Liver (tissue), 9 donors: ENCODE results near the gene HNRNPUL1. TPM values are rescaled to one million over a fixed set of nuclear protein-coding genes. Genes with fewer than 3 reads are reported as not detected.

Source experiments
- DNase-seq: peaks from one replicate; pipeline ENCODE4 v3.0.0-alpha.2; 2017; ENCODE audit warnings: low spot score
- H3K27ac ChIP-seq, 2 donors: one replicate each; pipeline ENCODE4 v1.7.0; 2013; ENCODE audit warnings: inconsistent platforms in 2 of 2, low read length in 2 of 2, control low read depth in 1 of 2, low read depth in 1 of 2, mild to moderate bottlenecking in 1 of 2
- H3K27me3 ChIP-seq, 4 donors: one replicate each; pipeline versions ENCODE4 v1.6.1 to v1.7.0; 2013; ENCODE audit warnings: low read length in 3 of 4, inconsistent platforms in 1 of 4, mild to moderate bottlenecking in 1 of 4, moderate library complexity in 1 of 4; ENCODE audit not compliant: control insufficient read depth in 4 of 4, insufficient read depth in 4 of 4
- H3K36me3 ChIP-seq, 4 donors: one replicate each; pipeline versions ENCODE4 v1.6.1 to v1.7.0; 2013; ENCODE audit warnings: low read length in 3 of 4, mild to moderate bottlenecking in 3 of 4, low read depth in 1 of 4, moderate library complexity in 1 of 4; ENCODE audit not compliant: control insufficient read depth in 4 of 4, insufficient read depth in 3 of 4
- H3K4me1 ChIP-seq, 4 donors: one replicate each; pipeline versions ENCODE4 v1.6.1 to v1.7.0; 2013; ENCODE audit warnings: low read length in 3 of 4, mild to moderate bottlenecking in 3 of 4, moderate library complexity in 1 of 4; ENCODE audit not compliant: control insufficient read depth in 4 of 4, insufficient read depth in 4 of 4
- H3K4me3 ChIP-seq, 3 donors: one replicate each; pipeline versions ENCODE4 v1.6.1 to v1.7.0; 2013; ENCODE audit warnings: low read length in 3 of 3, control low read depth in 1 of 3, low read depth in 1 of 3, mild to moderate bottlenecking in 1 of 3
- H3K9ac ChIP-seq, 2 donors: one replicate each; pipeline ENCODE4 v1.7.0; 2013; ENCODE audit warnings: low read length in 2 of 2, mild to moderate bottlenecking in 2 of 2, moderate library complexity in 2 of 2, control low read depth in 1 of 2, low read depth in 1 of 2
- H3K9me3 ChIP-seq, 4 donors: one replicate each; pipeline versions ENCODE4 v1.6.1 to v1.7.0; 2013; ENCODE audit warnings: low read length in 3 of 4; ENCODE audit not compliant: control insufficient read depth in 4 of 4
- ATF3 ChIP-seq: IDR thresholded peaks from 2 replicates; pipeline ENCODE4 v1.6.1; 2016; ENCODE audit warnings: antibody characterized with exemption
- CTCF ChIP-seq: fragments of 150-350 bp; IDR thresholded peaks from 2 replicates; pipeline ENCODE4 v1.5.1; 2017; ENCODE audit warnings: improper control_type of control experiment, low read depth, low read length; ENCODE audit not compliant: missing input control
- EGR1 ChIP-seq, 2 donors: IDR thresholded peaks; 2 replicates each; pipeline ENCODE4 v1.6.1; 2016 to 2018; ENCODE audit warnings: antibody characterized with exemption in 2 of 2, low read depth in 2 of 2
- FOXA1 ChIP-seq: IDR thresholded peaks from 2 replicates; pipeline ENCODE4 v1.6.1; 2016; ENCODE audit warnings: antibody characterized with exemption
- HNF4A ChIP-seq, 2 donors: conservative IDR thresholded peaks; 2 replicates each; pipeline ENCODE4 v1.6.1; 2016; ENCODE audit warnings: antibody characterized with exemption in 2 of 2, mild to moderate bottlenecking in 2 of 2
- HNF4G ChIP-seq: IDR thresholded peaks from 2 replicates; pipeline ENCODE4 v1.6.1; 2016; ENCODE audit warnings: antibody characterized with exemption
- JUND ChIP-seq, 2 donors: IDR thresholded peaks; 2 replicates each; pipeline ENCODE4 v1.6.1; 2016; ENCODE audit warnings: antibody characterized with exemption in 2 of 2
- MAX ChIP-seq: IDR thresholded peaks from 2 replicates; pipeline ENCODE4 v1.6.1; 2016; ENCODE audit warnings: antibody characterized with exemption
- NR2F2 ChIP-seq: IDR thresholded peaks from 2 replicates; pipeline ENCODE4 v1.6.1; 2016; ENCODE audit warnings: antibody characterized with exemption
- RAD21 ChIP-seq, 2 donors: IDR thresholded peaks; 2 replicates each; pipeline ENCODE4 v1.6.1; 2016; ENCODE audit warnings: antibody characterized with exemption in 2 of 2, mild to moderate bottlenecking in 2 of 2
- REST ChIP-seq: IDR thresholded peaks from 2 replicates; pipeline ENCODE4 v1.6.1; 2016; ENCODE audit warnings: antibody characterized with exemption, mild to moderate bottlenecking
- RXRA ChIP-seq, 2 donors: IDR thresholded peaks; 2 replicates each; pipeline ENCODE4 v1.6.1; 2017 to 2018; ENCODE audit warnings: antibody characterized with exemption in 2 of 2, mild to moderate bottlenecking in 1 of 2
- TAF1 ChIP-seq: conservative IDR thresholded peaks from 2 replicates; pipeline ENCODE4 v1.6.1; 2016; ENCODE audit warnings: antibody characterized with exemption, mild to moderate bottlenecking
- ZBTB33 ChIP-seq: IDR thresholded peaks from 2 replicates; pipeline ENCODE4 v1.6.1; 2016; ENCODE audit warnings: antibody characterized with exemption
- WGBS: extraction: QIAGEN DNeasy Blood & Tissue Kit; methylation state at CpG from one replicate; pipeline ENCODE4 v1.1.7; 2013; 5-methylcytosine and 5-hydroxymethylcytosine counted together
- polyA plus RNA-seq, 2 donors: library from polyadenylated mRNA; stranded (reverse) in 1 of 2; unstranded in 1 of 2; fragments of 200-250 nt in 1 of 2; fragments of >200 nt in 1 of 2; fragmentation: Nextera tagmentation in 1 of 2; extraction: Ambion mirVana in 1 of 2; gene quantifications; one replicate each; pipeline versions ENCODE4 v1.2.1 to v1.2.3, GENCODE V29; 2013 to 2015
- total RNA-seq, 2 donors: library from RNA; depleted of rRNA; stranded (reverse); fragments of >200 nt; gene quantifications; one replicate each; pipeline ENCODE4 v1.2.3, GENCODE V29; 2014
- donor health status: healthy.
- donor health status: healthy.
- donor health status: healthy.
- donor health status: healthy.
- donor health status: healthy.

HNRNPUL1 gene
- total and polyA plus RNA-seq, 4 donors: 34.9 to 80.2 (median 45.7) TPM

- H3K4me3 ChIP-seq: no peak overlapping the region
- peaks cover 0 to 4% (median 0%) of the 10 kb centered on the region in 4 donors for H3K4me1 ChIP-seq
- no peaks in the 10 kb centered on the region for H3K9me3 ChIP-seq
- no peak overlapping the region for H3K9ac ChIP-seq
- WGBS: 67% methylated on average over 5 of the region's 5 CpGs
- no peaks in the 10 kb centered on the region for H3K27me3 ChIP-seq
- TF ChIP-seq EGR1 (IDR thresholded peaks at IDR 0.05; ENCODE audit: low read depth in 2 of 2) (no peak), JUND (IDR thresholded peaks at IDR 0.05) (no peak), MAX (no peak), TAF1 (no peak), HNF4A (conservative IDR thresholded peaks at IDR 0.05) (no peak), FOXA1 (no peak), HNF4G (no peak), RXRA (IDR thresholded peaks at IDR 0.05) (no peak), ATF3 (no peak), RAD21 (IDR thresholded peaks at IDR 0.05) (no peak)
- DNase-seq: no peak
- H3K27ac ChIP-seq: peak overlapping the region; percentile 9 to 23
- H3K36me3 ChIP-seq: peaks cover 0 to 4% (median 1%) of the 10 kb centered on the region in 4 donors
These were observed 70.6 kb downstream of the HNRNPUL1 start for GRCh38 chr19:41334793-41335192.

GRCh38 chr19:41335467-41335866 is 71.3 kb downstream of the HNRNPUL1 start:
- Histone ChIP-seq H3K4me1 (peaks cover 0 to 4% (median 0%) of the 10 kb centered on the region in 4 donors), H3K27ac (no peak overlapping the region), H3K9me3 (no peaks in the 10 kb centered on the region), H3K4me3 (no peak overlapping the region), H3K27me3 (no peaks in the 10 kb centered on the region), H3K36me3 (peaks cover 0 to 4% (median 1%) of the 10 kb centered on the region in 4 donors), H3K9ac (no peak overlapping the region)
- TF ChIP-seq TAF1 (no peak), ZBTB33 (no peak), REST (no peak), NR2F2 (no peak), RAD21 (IDR thresholded peaks at IDR 0.05) (no peak), CTCF (no peak)
- 93% methylated on average over 10 of the region's 10 CpGs for WGBS
- DNase-seq: no peak
